OCI-LY3 (cell line): Measurements from ENCODE around the gene MAP3K9.
A peak's percentile ranks its signal among the peaks of the same experiment; 100 is the strongest.

Experiments
- H2AFZ ChIP-seq: fragments of 200-600, 300-600 bp; shearing (Covaris generic); 2 replicates; pipeline ENCODE4 v1.6.0; 2014; ENCODE audit warnings: antibody characterized with exemption, low read depth, low read length
- H3K27ac ChIP-seq: fragments of 200-600, 300-600 bp; sonication (generic); 2 replicates; pipeline ENCODE4 v1.5.1; 2014; ENCODE audit warnings: mild to moderate bottlenecking, low read length, moderate library complexity, mixed read lengths
- H3K27me3 ChIP-seq: fragments of 200-600, 300-600 bp; sonication (generic); 2 replicates; pipeline ENCODE4 v1.6.1; 2014; ENCODE audit warnings: low read depth, low read length, mixed read lengths
- H3K36me3 ChIP-seq: fragments of 200-600, 300-600 bp; sonication (generic); replicated peaks from 2 replicates; pipeline ENCODE3; 2014; ENCODE audit warnings: low read depth, low read length, mixed read lengths
- H3K4me1 ChIP-seq: fragments of 300-600, 200-600 bp; sonication (generic); 2 replicates; pipeline ENCODE4 v1.6.1; 2014; ENCODE audit warnings: low read length, mixed read lengths
- H3K4me2 ChIP-seq: fragments of 200-600, 300-600 bp; sonication (generic); 2 replicates; pipeline ENCODE4 v1.6.1; 2014; ENCODE audit warnings: low read length, mixed read lengths
- H3K4me3 ChIP-seq: fragments of 300-600, 200-600 bp; sonication (generic); 2 replicates; pipeline ENCODE4 v1.5.1; 2014; ENCODE audit warnings: antibody characterized with exemption, mild to moderate bottlenecking, low read length, moderate library complexity
- H3K79me2 ChIP-seq: fragments of 300-600, 200-600 bp; shearing (Covaris generic); 2 replicates; pipeline ENCODE4 v1.6.1; 2014; ENCODE audit warnings: mild to moderate bottlenecking, low read length, mixed read lengths
- H3K9ac ChIP-seq: fragments of 300-600, 200-600 bp; shearing (Covaris generic); 2 replicates; pipeline ENCODE4 v1.6.0; 2014; ENCODE audit warnings: mild to moderate bottlenecking, low read length, moderate library complexity
- H3K9me3 ChIP-seq: fragments of 200-600, 300-600 bp; shearing (Covaris generic); 2 replicates; pipeline ENCODE4 v1.6.1; 2014; ENCODE audit warnings: low read length, mixed read lengths; ENCODE audit not compliant: insufficient read depth
- H4K20me1 ChIP-seq: fragments of 200-600, 300-600 bp; sonication (generic); 2 replicates; pipeline ENCODE4 v1.6.1; 2016; ENCODE audit warnings: low read length, mixed read lengths; ENCODE audit not compliant: insufficient read depth
- EZH2phosphoT487 ChIP-seq: fragments of 200-600 bp; shearing (Covaris generic); IDR thresholded peaks from 2 replicates; pipeline ENCODE4 v1.6.1; 2018; ENCODE audit warnings: antibody characterized with exemption, mixed run types, low read depth
- TF ChIP-seq, protein P1 (sequence below): fragments of 200-600, 300-600 bp; sonication (generic); IDR thresholded peaks from 2 replicates; pipeline ENCODE4 v1.5.1; 2014; ENCODE audit warnings: antibody characterized with exemption, low read length, low read depth

The MAP3K9 gene

DNA sequence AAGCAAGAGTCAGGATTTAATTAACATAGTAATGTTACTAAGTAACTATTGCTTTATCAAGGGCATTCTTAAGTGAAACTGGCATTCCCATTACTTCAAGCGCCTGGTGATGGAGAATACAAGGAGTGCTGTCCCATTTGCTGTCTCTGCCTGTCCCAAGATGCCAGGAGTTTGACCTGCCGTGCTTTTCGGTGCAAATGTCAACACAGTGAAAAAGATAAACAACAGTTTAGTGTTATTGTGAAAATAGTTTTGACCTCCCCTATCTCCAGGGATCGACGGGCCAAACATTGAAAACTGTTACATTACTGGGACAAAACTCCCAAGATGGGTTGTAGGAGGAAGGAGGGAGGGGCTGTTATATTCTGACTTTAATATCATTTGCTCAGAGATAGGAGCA lies 92.8 kb downstream of the MAP3K9 start:
- Histone ChIP-seq H3K4me2 (no peak overlapping the region), H2AFZ (no peak overlapping the region), H3K4me1 (no peaks in the 10 kb centered on the region), H3K79me2 (no peaks in the 10 kb centered on the region), H4K20me1 (no peaks in the 10 kb centered on the region), H3K9ac (no peak overlapping the region), H3K4me3 (no peak overlapping the region), H3K27ac (no peak overlapping the region), H3K27me3 (peaks cover 8% of the 10 kb centered on the region; the same call in 1 of the 2 replicates), H3K36me3 (no peaks in the 10 kb centered on the region), H3K9me3 (no peaks in the 10 kb centered on the region)
- TF ChIP-seq EZH2phosphoT487: no peak
- TF ChIP-seq, protein P1, sequence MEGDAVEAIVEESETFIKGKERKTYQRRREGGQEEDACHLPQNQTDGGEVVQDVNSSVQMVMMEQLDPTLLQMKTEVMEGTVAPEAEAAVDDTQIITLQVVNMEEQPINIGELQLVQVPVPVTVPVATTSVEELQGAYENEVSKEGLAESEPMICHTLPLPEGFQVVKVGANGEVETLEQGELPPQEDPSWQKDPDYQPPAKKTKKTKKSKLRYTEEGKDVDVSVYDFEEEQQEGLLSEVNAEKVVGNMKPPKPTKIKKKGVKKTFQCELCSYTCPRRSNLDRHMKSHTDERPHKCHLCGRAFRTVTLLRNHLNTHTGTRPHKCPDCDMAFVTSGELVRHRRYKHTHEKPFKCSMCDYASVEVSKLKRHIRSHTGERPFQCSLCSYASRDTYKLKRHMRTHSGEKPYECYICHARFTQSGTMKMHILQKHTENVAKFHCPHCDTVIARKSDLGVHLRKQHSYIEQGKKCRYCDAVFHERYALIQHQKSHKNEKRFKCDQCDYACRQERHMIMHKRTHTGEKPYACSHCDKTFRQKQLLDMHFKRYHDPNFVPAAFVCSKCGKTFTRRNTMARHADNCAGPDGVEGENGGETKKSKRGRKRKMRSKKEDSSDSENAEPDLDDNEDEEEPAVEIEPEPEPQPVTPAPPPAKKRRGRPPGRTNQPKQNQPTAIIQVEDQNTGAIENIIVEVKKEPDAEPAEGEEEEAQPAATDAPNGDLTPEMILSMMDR: no peak

DNA sequence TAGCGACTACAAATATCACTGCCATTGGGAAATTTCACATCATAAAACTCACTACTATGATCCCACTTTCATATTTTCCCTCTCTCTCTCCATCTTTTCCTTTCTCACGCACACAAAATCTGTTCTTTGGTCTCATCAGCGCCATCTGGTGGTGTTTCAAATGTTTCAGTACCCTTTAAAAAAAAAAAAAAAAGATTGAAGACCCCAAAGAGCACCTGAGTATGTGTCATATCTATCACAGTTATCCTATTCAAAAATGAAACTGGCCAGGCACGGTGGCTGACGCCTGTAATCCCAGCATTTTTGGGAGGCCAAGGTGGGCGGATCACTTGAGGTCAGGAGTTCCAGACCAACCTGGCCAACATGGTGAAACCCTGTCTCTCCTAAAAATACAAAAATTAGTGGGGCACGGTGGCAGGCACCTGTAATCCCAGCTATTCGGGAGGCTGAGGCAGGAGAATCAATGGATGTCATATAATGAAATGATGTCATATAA lies 95.2 kb downstream of the MAP3K9 start:
- no peak overlapping the region for H3K27ac ChIP-seq
- no peaks in the 10 kb centered on the region for H3K9me3 ChIP-seq
- H2AFZ ChIP-seq: no peak overlapping the region
- H3K36me3 ChIP-seq: no peaks in the 10 kb centered on the region
- H3K4me3 ChIP-seq: no peak overlapping the region
- peaks cover 7% of the 10 kb centered on the region for H3K4me1 ChIP-seq
- H3K79me2 ChIP-seq: no peaks in the 10 kb centered on the region
- H3K27me3 ChIP-seq: peaks cover 8% of the 10 kb centered on the region; the same call in 1 of the 2 replicates
- no peak for TF ChIP-seq EZH2phosphoT487
- TF ChIP-seq, protein P1: peak; percentile 71
- H3K4me2 ChIP-seq: peak overlapping the region; percentile 4
- H3K9ac ChIP-seq: no peak overlapping the region
- H4K20me1 ChIP-seq: no peaks in the 10 kb centered on the region

DNA sequence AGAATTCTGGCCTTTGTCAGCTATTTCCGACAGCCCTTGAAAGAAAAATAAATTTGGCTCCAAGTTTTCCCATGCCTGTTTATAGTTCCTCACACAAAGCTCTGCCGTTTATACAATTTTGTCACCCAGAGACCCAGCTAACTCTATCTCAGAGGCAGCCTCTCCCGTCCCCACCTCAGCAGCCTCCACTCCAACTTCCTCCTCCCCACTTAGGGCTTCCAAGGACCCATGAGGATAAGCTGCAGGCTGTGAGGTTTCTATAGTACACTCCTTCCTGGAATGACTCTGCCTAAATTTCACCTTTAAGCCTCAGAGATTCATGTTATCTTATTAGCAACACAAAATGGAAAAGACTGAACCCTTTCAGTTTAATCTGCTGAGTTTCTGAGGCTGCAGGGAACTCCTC lies 95.8 kb downstream of the MAP3K9 start:
- TF ChIP-seq EZH2phosphoT487: no peak
- TF ChIP-seq, protein P1: no peak
- H3K27ac ChIP-seq: no peak overlapping the region

DNA sequence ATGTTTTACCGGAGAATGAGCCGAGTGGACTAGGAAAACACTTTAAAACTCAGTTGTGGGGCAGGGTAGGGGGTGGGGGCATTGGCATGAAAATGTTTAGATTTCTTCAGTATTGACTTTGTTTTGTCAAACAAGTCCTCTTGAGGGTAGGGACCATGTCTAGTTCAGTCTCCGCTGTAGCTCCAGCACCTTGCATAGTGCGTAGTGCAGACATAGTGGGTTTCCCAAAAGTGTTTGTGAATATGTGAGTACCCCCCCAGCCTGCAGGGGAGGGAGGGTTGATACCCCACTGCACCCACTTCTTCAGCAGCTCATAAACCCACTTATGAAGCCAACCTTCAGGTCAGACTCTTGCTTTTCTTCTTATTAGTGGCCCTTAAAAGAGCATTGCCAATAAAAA lies 96.2 kb downstream of the MAP3K9 start:
- TF ChIP-seq, protein P1: no peak
- TF ChIP-seq EZH2phosphoT487: no peak
- Histone ChIP-seq H3K4me2 (no peak overlapping the region), H3K27me3 (peaks cover 8% of the 10 kb centered on the region; the same call in 1 of the 2 replicates), H3K36me3 (no peaks in the 10 kb centered on the region), H4K20me1 (no peaks in the 10 kb centered on the region), H3K9me3 (no peaks in the 10 kb centered on the region), H3K4me1 (peaks cover 7% of the 10 kb centered on the region), H3K4me3 (no peak overlapping the region), H3K9ac (no peak overlapping the region), H3K27ac (no peak overlapping the region), H2AFZ (no peak overlapping the region), H3K79me2 (no peaks in the 10 kb centered on the region)

More for the DNA sequence above, 95.8 kb downstream of the MAP3K9 start:
- Histone ChIP-seq H3K4me3 (no peak overlapping the region), H3K9me3 (no peaks in the 10 kb centered on the region), H3K4me2 (no peak overlapping the region; the same call in 1 of the 2 replicates), H3K4me1 (peaks cover 7% of the 10 kb centered on the region), H3K36me3 (no peaks in the 10 kb centered on the region), H3K9ac (no peak overlapping the region), H3K79me2 (no peaks in the 10 kb centered on the region), H3K27me3 (peaks cover 8% of the 10 kb centered on the region; the same call in 1 of the 2 replicates), H2AFZ (no peak overlapping the region), H4K20me1 (no peaks in the 10 kb centered on the region)
